ENCODE measurements around the gene ATG9B.

DNA sequence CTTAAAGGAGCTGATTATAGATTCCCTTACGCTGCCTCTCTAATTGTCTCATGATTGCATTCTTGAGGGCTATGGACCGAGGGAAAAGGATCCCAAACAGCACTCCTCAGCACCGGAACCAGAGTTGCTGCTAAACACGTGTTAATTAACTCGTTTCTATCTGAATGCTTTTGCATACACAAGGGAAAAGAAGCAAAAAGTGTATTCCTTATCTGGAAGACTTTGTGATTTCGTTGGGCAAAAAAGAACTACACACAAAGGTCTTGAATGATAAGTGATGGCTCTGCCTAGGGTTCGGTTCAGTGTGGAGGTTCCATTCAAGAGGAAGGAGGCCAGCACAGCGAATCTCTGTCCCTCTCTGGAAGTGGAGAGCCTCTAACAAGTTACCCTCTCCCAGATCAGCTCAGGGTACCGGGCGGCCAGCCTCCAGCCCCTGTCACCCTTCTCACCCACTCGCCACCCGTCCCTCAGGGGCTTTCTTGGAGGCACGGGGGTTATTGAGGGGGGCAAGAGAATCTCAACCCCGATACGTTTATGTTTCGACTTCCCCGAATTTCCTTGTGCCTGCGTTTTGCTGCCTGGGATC lies 34.6 kb upstream of the ATG9B start:
- no peak for TF ChIP-seq CTCF (IDR thresholded peaks at IDR 0.05; ENCODE audit: poor library complexity)
- no peak for TF ChIP-seq EZH2 (IDR thresholded peaks at IDR 0.05; ENCODE audit: borderline replicate concordance)
- no peak for TF ChIP-seq EZH2phosphoT487 (IDR thresholded peaks at IDR 0.05; ENCODE audit: low read depth, severe bottlenecking, unreplicated experiment)
